ENCODE measurements around the gene NDUFS4.
"Not testable (repeated sequence)": the region's sequence is repeated elsewhere in the genome, so short reads cannot be mapped to it uniquely, and the experiment has no call there.

Gene NDUFS4

DNA sequence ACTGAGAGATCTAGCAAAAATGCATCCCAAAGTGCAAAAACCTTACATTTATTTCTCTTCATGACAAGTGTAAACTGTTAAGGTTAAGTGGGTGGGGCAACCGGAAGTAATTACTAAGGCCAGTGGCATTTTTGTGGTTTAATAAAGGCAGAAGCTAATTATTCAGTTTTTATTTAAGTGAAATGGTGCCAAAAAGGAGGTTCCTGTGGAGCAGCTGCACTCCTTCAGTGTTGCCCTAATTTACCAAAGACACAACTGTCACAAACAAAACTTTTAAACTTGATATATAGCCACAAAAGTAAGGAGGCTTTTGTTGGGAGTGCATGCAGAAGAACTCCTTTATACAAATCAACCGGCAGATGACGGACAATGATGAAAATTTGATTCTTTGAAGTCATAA, 81.6 kb downstream of the NDUFS4 start:
- no peak for DNase-seq (ENCODE audit: low read depth)
- H3K4me3 ChIP-seq (ENCODE audit: low read depth, low read length): no peak overlapping the region

DNA sequence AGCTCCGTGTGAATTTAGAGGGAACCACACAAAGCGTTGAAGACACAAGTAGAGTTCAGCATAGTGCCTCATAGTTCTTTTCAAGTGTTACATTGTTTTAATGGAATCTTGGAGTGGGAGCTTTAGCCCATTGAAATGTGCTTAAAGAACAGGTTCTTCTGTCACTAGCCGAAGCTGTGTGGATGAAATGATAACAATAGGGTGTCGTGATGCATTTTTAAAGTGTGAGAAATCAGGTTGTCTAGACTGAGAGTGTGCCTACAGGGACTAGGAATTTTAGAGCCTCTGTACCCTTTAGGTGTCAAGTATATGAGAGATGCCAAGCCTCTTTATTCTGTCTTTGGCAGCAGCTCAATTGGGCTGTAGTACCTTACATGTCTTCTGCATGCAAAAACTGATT, 83.0 kb downstream of the NDUFS4 start:
- no peak for DNase-seq (ENCODE audit: low read depth)
- no peak overlapping the region for H3K4me3 ChIP-seq (ENCODE audit: low read depth, low read length)

DNA sequence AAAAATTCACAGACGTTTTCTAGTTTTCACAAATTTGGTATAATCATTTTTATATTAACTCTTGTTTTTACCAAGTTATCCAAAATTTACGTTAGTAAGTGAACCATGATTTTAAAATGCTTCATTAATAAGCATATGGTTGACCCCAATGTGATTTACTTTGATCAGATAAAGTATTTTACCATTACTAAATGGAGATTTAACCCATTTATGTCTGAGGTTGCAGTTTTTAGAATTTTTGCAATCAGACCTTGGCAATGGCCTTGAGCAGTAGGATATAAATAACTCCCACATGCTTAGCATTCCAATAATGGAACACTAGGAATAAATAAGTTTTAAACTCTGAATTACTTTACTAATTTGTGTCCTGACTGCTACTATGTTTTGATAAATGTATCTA, 84.6 kb downstream of the NDUFS4 start:
- H3K4me3 ChIP-seq (ENCODE audit: low read depth, low read length): no peak overlapping the region
- DNase-seq (ENCODE audit: low read depth): no peak

DNA sequence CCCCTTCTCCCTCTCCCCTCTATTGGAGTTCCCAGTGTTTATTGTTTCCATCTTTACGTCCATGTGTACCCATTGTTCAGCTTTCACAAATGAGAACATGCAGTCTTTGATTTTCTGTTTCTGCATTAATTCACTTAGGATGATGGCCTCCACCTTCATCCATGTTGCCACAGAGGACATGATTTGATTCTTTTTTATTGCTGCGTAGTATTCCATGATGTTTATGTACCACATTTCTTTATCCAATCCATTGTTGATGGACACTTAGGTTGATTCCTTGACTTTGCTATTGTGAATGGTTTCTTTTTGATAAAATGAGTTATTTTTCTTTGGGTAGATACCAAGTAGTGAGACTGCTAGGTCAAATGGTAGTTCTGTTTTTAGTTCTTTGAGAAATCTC, 88.9 kb downstream of the NDUFS4 start:
- DNase-seq (ENCODE audit: low read depth): no peak

DNA sequence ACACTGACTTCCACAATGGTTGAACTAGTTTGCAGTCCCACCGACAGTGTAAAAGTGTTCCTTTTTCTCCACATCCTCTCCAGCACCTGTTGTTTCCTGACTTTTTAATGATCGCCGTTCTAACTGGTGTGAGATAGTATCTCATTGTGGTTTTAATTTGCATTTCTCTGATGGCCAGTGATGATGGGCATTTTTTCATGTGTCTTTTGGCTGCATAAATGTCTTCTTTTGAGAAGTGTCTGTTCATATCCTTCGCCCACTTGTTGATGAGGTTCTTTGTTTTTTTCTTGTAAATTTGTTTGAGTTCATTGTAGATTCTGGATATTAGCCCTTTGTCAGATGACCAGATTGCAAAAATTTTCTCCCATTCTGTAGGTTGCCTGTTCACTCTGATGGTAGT, 100.1 kb downstream of the NDUFS4 start:
- DNase-seq (ENCODE audit: low read depth); H3K4me3 ChIP-seq (ENCODE audit: low read depth, low read length): not testable (repeated sequence)

More for the DNA sequence above, 88.9 kb downstream of the NDUFS4 start:
- H3K4me3 ChIP-seq (ENCODE audit: low read depth, low read length): no peak overlapping the region

DNA sequence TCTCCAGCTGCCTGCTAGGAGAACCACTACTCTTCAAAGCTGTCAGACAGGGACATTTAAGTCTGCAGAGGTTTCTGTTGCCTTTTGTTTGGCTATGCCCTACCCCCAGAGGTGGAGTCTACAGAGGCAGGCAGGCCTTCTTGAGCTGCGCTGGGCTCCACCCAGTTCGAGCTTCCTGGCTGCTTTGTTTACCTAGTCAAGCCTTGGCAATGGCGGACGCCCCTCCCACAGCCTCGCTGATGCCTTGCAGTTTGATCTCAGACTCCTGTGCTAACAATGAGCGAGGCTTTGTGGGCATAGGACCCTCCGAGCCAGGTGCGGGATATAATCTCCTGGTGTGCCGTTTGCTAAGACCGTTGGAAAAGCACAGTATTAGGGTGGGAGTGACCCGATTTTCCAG, 104.9 kb downstream of the NDUFS4 start:
- H3K4me3 ChIP-seq (ENCODE audit: low read depth, low read length); DNase-seq (ENCODE audit: low read depth): not testable (repeated sequence)

DNA sequence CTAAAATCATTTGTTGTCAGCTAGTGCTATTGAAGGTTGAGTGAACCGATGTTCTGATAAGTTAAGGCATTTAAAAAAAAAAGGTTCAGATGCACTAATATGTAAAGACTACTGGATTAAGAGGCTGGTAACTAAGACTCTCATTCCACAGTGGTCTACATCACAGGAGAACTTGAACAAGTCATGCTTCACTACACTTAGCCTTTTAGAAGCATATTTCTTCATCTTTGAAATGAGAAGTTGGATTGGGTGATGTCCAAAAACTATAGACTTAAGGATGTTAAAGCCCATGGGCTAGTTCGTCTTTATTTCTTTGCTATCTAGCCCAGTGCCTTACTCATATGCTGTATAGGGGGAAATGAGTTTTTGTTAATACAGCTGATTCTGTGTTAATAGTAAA, 107.2 kb downstream of the NDUFS4 start:
- no peak overlapping the region for H3K4me3 ChIP-seq (ENCODE audit: low read depth, low read length)
- no peak for DNase-seq (ENCODE audit: low read depth)

DNA sequence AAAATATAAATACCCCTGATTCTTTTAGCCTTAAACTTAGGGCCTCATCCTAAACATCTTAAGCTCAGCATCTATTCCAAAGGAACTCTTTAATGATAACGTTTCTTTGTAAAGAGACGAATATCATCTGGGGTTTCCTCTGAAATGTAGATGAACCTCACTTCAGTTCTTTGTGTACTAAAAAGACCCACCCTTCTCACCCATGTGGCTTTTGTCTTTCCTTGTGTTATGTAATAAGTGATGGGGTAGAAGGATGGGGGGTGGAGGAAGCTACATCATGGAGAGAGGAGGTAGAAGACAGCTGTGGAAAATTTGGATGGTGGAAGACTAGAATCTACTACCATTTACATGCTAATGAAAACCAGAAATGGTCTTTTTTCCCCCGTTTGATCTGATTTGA, 111.0 kb downstream of the NDUFS4 start:
- DNase-seq (ENCODE audit: low read depth): no peak
- H3K4me3 ChIP-seq (ENCODE audit: low read depth, low read length): no peak overlapping the region

DNA sequence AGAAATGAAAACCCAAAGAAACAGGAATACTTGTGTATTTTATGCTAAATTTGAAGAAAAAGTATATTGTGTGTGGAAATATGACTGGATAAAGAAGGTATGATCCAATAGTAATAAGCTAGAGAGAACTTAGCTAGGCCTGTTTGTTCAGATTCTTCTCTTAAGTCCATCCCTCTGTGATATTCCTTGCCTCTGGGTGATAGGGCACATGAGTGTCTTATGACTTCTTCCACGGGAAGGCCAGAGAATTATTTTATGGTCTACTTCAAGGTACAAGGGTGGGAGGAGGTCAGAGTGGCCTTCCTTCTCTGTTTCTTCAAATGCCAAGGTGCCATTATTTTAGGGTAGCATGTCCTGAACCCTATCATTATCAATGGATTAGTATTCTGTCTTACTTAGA, 113.7 kb downstream of the NDUFS4 start:
- no peak overlapping the region for H3K4me3 ChIP-seq (ENCODE audit: low read depth, low read length)
- no peak for DNase-seq (ENCODE audit: low read depth)

DNA sequence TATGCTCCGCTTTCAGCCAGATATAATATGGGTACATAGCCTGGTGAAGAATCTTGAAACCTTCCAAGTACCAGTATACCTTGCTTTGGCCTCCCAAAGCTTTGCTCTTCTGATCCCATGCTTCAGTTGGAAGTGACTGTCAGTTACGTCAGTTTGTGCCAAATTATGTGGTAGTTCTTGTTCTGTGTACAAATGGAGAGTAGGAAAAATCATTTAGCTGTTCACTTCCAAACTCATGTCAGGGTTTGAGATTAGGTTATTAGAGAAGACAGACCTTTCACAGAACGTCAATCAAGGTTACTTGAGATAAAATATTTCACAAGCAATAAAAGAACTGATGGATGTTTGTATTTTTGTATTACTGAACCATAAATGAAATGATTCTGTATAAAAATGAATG, 117.2 kb downstream of the NDUFS4 start:
- no peak for DNase-seq (ENCODE audit: low read depth)

DNA sequence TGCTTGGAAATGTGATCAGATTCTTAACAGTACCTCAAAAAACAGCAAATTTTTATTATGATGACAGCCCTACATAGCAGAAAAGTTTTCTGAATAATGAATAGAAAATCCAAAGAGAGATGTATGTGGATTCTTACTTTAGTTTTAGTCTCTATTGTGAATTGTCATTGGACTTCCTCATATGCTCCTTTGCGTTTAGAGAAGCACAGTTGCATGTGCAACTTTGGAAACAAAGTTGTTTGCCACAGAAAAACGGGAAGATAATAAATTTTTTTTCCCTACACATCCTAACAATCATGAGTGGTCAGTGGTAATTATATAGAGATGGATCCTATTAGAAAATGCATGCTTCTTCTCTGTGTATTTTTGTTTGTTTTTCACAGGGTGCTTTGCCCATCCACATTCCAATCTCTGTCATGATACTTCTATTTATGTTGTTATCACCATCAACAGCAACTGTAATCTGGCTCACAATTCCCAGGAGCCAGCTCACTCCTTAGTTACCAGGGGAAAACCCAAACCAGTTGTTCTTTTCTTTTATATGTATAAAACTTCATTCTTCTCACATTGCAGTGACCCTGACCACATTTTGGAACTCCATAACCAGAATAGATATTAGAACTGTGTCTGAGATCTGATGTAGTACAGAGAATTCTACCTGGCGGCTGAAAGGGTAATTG, 118.7 kb downstream of the NDUFS4 start:
- no peak overlapping the region for H3K4me3 ChIP-seq (ENCODE audit: low read depth, low read length)
- peak; percentile 4 for DNase-seq (ENCODE audit: low read depth)

More for the DNA sequence above, 117.2 kb downstream of the NDUFS4 start:
- no peak overlapping the region for H3K4me3 ChIP-seq (ENCODE audit: low read depth, low read length)

DNA sequence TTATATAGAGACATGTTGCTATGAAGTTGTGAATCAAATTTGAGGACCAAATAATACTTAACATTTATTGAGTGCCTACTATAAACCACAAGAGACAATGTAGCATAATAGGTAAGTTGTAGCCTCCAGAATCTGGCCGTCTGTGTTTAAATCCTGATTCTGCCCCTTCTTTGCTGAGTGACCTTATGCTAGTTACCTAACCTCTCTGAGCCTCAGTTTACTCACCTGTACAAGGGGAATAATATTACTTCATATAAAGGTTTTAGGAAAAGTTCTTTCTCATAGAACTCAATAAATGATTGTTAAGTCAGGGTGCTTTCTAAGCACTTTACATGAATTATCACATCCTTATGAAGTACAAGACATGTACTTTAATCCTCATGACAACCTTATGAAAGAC, 120.6 kb downstream of the NDUFS4 start:
- no peak overlapping the region for H3K4me3 ChIP-seq (ENCODE audit: low read depth, low read length)
- no peak for DNase-seq (ENCODE audit: low read depth)

DNA sequence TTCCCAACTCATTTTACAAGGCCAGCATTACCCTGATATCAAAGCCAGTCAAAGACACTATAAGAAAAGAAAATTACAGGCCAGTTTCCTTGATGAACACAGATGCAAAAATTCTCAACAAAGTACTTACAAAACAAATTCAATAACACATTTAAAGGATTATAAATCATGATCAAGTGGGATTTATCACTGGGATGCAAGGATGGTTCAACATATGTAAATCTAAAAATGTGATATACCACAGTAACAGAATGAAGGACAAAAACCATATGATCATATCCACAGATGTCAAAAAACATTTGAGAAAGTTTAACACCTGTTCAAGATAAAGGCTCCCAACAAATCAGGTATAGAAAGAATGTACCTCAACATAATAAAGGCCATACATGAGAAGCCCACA, 130.6 kb downstream of the NDUFS4 start:
- no peak overlapping the region for H3K4me3 ChIP-seq (ENCODE audit: low read depth, low read length)
- DNase-seq (ENCODE audit: low read depth): no peak

DNA sequence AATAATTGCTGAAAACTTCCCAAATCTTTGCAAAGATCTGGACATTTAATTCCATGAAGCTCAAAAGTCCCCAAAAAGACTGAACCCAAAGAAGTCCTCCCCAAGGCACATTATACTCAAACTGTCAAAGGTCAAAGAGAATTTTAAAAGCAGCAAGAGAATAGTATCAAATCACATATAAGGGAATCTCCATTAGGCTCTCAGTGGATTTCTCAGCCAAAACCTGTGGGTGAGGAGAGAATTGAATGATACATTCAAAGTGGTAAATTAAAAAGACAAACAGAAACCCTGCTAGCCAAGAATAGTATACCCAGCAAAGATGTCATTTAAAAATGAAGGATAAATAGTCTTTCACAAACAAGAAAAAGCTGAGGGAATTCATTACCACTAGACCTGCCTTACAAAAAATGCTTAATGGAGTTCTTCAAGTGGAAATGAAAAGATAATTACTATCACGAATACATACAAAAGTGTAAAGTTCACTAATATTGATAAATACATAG, 134.1 kb downstream of the NDUFS4 start:
- no peak overlapping the region for H3K4me3 ChIP-seq (ENCODE audit: low read depth, low read length)
- no peak for DNase-seq (ENCODE audit: low read depth)

DNA sequence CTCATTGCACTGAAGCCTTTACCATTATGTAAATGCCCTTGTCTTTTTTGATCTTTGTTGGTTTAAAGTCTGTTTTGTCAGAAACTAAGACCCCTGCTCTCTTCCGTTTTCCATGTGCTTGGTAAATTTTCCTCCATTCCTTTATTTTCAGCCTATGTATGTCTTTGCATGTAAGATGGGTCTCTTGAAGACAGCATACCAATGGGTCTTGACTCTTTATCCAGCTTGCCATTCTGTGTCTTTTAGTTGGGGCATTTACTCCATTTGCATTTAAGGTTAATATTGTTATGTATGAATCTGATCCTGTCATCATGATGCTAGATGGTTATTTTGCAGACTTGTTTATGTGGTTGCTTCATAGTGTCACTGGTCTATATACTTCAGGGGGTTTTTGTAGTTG, 150.0 kb downstream of the NDUFS4 start:
- not testable (repeated sequence) for DNase-seq (ENCODE audit: low read depth); H3K4me3 ChIP-seq (ENCODE audit: low read depth, low read length)

DNA sequence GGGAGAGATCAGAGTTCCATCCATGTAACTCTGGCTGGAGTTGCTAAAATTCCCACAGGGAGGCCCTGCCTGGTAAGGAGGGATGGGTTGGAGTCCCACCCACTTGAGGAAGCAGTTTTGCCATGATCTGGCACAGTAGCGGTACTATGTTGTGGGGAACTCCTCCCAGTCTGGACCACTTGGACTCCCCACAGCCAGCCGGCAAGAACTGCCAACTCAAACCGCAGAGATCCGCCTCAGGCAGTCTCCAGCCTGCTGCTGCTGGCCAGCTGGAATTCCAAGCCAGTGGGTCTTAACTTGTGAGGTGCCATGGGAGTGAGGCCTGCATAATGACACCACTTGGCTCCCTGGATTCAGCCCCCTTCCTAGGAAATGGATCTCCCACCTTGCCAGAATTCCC, 151.9 kb downstream of the NDUFS4 start:
- DNase-seq (ENCODE audit: low read depth): no peak
- H3K4me3 ChIP-seq (ENCODE audit: low read depth, low read length): no peak overlapping the region

DNA sequence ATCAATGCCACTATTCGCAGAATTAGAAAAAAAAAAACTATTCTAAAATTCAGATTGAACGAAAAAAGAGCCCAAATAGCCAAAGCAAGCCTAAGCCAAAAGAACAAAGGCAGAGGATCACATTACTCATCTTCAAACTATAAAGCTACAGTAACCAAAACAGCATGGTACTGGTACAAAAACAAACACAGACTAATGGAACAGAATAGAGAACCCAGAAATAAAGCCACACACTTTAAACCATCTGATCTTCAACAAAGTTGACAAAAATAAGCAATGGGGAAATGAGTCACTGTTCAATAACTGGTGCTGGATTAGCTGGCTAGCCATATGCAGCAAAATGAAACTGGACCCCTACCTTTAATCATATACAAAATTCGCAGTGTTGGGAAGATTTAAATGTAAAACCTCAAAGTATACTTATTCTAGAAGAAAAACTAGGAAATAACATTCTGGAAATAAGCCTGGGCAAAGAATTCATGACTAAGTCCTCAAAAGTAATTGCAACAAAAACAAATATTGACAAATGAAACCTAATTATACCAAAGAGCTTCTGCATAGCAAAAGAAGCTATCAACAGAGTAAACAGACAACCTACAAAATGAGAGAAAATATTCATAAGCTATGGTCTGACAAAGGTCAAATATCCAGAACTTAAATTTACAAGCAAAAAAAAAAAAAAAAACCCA, 153.7 kb downstream of the NDUFS4 start:
- H3K4me3 ChIP-seq (ENCODE audit: low read depth, low read length): no peak overlapping the region
- DNase-seq (ENCODE audit: low read depth): no peak

DNA sequence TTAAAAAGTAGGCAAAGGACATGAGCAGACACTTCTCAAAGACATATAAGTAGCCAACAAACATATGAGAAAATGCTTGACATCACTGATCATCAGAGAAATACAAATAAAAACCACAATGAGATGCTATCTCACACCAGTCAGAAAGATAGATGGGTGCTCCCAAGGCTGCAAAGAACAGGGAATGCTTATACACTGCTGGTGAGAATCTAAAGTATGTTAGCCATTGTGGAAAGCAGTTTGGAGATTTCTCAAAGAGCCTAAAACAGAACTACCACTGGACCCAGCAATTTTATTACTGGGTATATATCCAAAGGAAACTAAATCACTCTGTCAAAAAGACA, 154.2 kb downstream of the NDUFS4 start:
- H3K4me3 ChIP-seq (ENCODE audit: low read depth, low read length): no peak overlapping the region

DNA sequence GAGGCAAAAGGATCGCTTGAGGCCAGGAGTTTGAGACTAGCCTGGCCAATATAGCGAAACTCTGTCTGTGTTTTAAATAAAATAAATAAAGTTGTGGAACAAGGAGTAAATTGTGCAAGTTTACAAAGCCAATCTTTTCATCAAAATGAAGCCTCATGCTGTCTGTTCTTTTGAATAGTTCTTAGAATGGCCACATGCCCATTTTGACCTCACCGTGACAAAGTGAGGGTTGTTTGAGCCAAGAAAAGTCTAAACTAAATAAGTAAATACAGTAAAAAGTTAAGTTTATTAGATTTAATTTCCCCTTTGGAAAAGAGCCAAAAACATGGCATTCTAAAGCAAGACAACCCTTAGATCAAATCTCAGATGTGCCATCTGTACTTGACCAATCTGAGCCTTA, 165.7 kb downstream of the NDUFS4 start:
- DNase-seq (ENCODE audit: low read depth): no peak
- H3K4me3 ChIP-seq (ENCODE audit: low read depth, low read length): no peak overlapping the region

More for the DNA sequence above, 154.2 kb downstream of the NDUFS4 start:
- no peak for DNase-seq (ENCODE audit: low read depth)

DNA sequence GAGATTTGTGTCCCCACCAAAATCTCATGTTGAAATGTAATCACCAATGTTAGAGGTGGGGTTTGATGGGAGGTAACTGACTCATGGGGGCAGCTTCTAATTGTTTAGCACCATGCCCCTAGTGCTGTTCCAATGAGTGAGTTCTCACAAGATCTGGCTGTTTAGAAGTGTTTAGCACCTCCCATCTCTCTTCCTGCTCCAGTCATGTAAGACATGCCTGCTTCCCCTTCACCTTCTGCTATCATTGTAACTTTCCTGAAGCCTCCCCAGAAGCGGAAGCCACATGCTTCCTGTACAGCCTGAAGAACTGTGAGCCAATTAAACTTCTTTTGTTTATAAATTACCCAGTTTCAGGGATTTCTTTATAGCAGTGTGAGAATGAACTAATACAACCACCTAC, 170.5 kb downstream of the NDUFS4 start:
- DNase-seq (ENCODE audit: low read depth): no peak
- H3K4me3 ChIP-seq (ENCODE audit: low read depth, low read length): no peak overlapping the region
